NCI-H460 (cell line): ENCODE results near the gene TARBP1. TPM values are rescaled to one million over a fixed set of nuclear protein-coding genes. Genes with fewer than 3 reads are reported as not detected.
"Not testable (repeated sequence)": the region's sequence is repeated elsewhere in the genome, so short reads cannot be mapped to it uniquely, and the experiment has no call there.

ENCODE experiments used
- DNase-seq: peaks from one replicate; pipeline ENCODE4 v3.0.0-alpha.2; 2016; ENCODE audit warnings: low read depth; ENCODE audit errors: extremely low read depth
- total RNA-seq: library from RNA; depleted of rRNA; stranded (reverse); fragments of >200 nt; shearing (Covaris generic); gene quantifications from 2 replicates; pipeline ENCODE4 v1.2.3, GENCODE V29; 2014

The TARBP1 gene
- total RNA-seq, 1 experiment from 2014 or later: 117 TPM

DNA sequence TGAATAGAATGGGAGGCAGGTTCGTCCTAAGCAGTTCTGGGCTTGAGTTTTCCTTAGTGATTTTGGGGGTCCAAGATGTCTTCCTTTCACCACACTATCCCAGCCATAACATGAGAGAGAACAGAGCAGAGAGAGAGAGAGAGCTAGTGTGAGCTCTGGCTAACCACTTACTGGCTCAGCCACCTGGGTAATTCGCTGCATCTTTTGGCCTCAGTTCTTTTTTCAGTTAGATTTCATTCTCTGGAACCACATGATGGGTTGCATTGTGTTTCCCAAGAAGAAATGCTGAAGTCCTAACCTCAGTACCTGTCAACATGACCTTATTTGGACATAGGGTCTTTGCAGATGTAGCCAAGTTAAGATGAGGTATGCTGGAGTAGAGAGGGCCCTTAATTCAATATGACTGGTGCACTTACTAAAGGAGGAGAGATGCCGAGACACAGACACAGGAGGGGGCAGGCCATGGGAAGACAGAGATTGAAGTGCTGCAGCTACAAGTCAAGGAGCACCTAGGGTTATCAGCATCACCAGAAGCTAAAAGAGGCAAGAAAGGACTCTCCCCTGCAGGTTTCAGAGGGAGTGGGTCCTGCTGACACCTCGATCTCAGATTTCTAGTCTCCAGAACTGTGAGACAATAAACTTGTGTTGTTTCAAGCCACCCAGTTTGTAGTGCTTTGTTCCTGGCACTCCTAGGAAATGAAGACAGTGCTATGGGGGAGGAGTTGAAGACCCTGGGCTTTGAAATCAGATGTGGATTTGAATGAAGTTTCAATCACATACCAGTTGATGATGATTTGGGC lies 26.2 kb upstream of the TARBP1 start:
- DNase-seq: no peak

DNA sequence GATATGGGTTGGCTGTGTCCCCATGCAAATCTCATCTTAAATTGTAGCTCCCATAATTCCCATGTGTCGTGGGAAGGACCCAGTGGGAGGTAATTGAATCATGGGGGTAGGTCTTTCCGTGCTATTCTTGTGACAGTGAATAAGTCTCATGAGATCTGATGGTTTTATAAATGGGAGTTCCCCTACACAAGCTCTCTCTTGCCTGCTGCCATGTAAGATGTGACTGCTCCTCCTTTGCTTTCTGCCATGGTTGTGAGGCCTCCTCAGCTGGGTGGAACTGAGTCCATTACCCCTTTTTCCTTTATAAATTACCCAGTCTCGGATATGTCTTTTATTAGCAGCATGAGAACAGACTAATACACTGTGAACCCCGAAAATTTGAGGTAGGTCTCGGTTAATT lies 25.3 kb upstream of the TARBP1 start:
- not testable (repeated sequence) for DNase-seq

DNA sequence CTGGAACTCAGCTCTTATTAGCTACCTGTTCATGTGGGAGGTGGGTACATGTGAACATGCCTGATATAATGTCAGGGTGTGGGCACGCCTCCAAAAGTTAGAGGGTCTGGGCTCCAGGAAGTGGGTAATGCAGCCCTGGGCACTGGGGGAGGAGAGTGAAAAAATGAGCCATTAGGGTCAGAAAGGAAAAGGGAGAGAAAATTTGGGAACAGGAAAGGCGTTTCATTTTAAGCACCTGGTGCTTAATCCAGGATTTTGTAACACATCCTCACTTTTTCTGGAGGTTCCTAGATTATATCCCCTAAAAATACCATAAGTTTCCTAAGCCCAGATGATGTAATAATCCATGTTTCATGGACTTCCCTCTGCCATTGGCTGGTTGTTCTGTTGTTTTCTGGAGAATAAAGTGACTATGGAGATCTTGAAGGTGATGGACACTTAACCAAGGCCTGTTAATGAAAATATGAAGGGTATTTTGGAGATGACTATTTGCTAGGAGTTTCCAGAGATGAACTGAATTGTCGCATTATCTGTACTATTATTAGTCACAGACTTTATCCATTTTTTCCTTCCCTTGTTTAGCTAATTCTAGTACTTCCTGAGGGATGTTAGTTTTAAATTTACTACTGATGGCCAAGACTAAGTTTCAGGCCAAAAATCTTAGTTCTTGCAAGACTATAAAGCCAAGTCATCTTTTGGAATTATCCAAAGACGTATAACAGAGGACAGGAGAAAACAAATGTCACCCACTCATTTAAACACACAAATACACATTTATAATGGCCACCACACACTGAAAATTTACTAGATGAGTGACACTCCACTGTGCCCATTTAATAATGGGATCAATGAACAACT lies 24.4 kb upstream of the TARBP1 start:
- DNase-seq: no peak

DNA sequence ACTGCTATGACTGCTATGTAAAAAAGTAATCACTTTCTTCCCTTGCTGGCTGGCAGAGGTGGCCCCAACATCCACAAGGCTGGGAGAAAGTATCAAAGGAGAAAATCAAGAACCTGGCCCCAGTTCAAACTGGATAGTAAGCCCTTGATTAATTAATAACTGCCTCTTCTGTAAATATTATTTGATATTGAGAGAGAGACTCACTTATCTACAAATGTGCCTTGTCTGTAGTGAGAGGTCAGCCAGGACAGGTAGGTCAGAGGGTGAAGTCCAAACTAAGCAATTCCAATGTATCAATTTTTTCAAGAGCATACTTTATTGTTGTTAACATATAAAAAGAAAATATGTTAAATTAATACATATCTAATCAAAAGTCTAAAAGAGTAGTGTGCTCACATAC lies 23.8 kb upstream of the TARBP1 start:
- no peak for DNase-seq

DNA sequence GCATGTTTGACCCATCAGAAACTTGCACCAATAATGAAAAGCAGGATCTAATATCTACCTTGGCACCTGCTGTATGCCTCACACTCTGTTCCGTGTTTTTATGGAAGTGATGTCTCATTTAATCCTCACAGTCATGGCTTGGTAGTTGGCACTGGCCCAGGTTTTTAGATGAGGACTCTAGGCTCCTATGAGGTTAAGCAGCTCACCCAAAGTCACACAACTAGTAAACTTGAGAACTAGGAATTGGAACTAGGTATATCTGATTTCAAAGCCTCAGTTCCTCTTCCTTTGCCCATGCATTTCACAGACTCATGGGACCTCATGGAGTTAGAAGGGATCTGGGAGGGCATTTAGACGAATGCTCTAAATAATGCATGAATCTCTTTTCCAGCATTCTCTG lies 21.3 kb upstream of the TARBP1 start:
- no peak for DNase-seq

DNA sequence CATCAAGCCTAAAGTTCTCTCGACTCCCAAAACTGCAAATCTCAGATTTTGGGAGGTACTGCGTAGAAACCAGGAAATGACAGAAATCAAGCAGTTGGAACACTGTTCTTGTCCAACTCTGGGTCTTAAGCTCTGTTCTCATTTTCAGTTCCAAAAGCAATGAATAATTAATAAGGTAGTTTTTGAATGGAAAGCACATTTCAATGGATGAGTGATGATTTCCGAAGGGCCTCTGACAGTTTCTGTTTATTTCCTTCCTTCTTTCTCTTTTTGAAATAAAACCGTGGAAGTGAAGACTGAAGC lies 20.9 kb upstream of the TARBP1 start:
- no peak for DNase-seq

DNA sequence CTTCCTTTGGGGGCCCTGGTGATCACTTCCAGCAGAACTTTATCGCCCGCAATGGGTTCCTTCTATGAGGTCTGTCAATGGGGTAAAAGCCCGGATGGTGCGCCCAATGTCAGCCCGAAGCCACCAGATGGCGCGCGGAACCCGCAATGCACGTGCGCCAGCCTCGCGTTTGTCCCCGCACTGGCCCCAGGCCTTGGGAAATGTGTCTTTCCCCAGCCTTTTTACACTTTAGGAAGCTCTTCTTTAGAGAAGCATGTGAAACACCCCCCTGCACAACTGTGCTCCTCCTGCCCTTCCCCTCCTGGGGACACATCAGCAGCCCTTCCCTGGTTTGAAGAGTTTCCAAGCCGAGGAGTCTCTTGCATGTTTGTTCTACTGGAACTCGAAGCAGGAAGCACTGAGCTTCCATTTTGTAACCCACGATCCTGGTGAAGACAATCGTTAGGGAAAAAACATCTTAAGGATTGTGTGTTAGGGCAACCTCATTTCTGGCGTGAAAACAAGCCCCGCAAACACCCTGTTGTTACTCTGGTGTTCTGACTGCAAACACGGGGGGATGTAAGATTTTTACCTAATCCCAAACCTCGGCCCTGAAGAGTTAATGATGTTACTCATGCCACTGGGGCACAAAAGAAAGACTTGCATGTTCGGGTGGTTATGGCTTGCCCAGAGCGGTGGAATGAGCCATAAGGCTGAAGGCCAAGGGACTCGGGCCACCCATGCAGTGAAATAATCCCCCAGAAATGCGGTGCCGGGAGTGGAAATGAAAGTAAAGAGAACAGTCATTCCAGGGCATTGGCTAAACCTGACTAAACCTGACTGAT lies 20.4 kb upstream of the TARBP1 start:
- DNase-seq: peak; percentile 87

DNA sequence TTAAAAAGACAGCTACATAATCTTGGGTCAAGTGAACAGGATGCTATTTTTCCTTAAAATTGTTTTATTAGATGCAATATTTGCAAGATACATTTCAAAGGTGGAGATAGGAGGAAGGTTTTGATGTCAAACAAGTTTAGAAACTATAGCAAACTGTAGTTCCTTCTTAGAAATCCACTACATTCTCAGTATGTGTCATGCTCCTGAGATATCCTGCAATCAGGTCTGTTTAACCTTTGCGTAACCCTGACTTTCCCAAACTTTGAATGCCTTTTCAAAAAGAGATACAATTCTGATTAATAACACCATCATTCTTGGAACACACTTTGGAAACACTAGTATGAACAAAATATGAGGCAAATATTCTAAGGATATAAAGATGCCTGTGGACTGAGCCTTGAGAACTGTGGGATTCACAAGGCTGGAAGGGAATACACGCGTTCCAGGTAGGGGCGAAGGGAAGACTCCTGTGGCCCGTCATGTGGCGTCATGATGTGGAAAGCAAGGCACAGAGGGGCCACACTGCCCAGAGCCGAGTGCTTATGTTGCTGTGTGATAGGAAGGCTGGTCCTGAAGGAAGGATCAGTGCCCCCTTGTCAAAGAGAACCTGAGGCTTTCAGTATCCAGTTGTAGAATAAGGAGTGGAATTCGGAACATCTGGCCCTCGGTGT lies 19.6 kb upstream of the TARBP1 start:
- DNase-seq: no peak

DNA sequence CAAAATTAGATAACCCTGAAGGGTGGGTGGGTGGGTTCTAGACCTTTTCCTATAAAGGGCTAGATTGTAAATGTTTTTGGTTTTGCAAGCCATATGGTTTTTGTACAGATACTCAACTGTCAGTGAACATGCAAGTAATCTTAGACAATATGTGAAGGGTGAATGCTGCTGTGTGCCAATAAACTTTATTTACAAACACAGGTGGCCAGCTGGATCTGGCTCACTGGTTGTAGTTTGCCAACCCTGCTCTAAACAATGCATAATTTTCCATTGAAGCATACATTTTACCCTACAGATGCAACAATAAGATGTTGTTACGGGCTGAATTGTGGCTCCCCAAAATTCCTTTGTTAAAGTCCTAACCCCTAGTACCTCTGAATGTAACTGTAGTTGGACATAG lies 18.6 kb upstream of the TARBP1 start:
- DNase-seq: no peak

DNA sequence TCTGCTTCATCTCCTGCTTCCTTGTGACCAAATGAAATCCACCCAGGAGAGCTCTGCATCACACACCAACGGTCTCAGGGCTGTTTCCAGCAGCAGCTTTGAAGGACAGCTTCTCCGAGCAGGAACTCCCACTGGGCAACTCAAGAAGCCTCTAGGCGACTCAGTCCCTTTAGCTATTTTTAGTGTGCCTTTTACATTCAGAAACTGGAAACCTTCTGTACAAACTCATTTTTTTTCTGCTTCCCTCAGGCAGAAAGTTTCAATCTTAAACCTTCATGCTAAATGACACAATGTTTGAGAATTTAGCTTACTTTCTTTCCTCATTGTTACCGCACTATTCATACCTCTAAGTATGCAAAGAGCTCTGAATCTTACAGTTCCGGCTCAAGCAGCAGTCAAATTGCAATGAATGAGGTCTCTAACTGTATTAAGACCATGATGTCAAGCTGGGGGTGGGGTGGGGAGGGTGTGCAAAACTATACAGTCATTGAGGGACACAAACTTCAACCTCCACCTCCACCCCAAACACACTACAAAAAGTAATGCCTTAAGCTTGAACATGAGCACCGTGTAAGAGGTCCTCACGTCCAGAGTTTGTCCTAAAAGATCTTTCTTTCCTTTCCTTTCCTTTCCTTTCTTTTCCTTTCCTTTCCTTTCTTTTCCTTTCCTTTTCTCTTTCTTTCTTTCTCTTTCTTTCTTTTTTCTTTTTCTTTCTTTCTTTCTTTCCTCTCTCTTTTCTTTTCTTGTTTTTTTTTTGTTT lies 16.4 kb upstream of the TARBP1 start:
- DNase-seq: no peak

DNA sequence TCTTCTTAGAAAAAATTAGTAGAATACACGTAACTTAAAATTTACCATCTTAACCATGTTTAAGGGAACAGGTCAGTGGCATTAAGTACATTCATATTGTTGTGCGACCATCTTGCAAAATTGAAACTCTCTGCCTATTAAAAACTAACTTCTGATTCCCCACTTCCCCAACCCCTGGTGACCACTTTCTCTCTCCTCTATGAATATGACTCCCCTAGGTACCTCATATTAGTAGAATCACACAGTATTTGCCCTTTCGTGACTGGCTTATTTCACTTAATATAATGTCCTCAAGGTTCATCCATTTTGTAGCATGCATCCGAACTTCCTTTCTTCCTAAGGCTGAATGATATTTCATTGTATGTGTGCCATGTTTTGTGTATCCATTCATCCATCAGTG lies 15.1 kb upstream of the TARBP1 start:
- no peak for DNase-seq

DNA sequence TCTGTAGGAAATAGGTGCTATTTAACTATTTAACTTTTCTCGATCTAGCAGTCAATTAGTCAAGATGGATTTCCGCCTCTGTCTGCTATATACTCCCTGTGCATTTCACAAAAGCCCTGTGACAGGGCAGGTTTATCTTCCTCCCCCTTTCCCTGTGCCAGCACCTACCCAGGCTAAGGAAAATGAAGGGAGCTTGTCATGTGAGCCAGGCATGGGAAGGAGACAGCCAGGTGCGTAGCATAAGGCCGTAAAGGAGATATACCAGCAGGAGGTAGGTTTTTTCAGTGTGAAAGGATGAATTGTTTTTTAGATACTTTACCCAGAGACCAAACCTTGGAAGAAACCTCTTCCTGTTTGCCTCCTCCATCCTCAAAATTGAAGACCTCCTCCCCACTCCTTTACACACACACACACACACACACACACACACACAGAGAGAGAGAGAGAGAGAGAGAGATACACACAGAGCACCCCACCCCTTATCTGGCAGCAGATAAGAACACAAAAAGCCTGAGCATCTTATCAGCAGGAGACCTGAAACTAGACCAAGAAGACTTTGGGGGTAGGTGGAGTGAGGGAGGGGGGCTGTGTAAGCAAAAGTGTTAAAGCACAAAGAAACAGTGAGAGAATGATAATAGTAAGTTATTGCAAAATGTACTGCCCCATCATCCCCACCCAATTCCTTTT lies 12.0 kb upstream of the TARBP1 start:
- no peak for DNase-seq

DNA sequence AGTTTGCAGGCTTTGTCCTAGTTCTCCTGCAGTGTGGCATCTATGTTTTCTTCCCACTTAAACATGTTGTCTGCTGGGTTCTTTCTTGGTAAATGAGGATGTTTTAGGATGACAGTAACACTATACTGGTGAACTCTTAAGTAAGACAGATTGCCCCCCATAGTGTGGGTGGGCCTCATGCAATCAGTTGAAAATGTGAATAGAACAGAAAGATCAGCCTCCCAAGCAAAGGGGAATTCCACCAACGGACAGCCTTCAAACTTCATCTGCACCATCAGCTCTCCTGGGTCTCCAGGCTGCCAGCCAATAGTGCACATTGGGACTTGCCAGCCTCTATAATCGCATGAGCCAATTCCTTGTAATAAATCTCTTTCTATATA lies 10.7 kb upstream of the TARBP1 start:
- no peak for DNase-seq

DNA sequence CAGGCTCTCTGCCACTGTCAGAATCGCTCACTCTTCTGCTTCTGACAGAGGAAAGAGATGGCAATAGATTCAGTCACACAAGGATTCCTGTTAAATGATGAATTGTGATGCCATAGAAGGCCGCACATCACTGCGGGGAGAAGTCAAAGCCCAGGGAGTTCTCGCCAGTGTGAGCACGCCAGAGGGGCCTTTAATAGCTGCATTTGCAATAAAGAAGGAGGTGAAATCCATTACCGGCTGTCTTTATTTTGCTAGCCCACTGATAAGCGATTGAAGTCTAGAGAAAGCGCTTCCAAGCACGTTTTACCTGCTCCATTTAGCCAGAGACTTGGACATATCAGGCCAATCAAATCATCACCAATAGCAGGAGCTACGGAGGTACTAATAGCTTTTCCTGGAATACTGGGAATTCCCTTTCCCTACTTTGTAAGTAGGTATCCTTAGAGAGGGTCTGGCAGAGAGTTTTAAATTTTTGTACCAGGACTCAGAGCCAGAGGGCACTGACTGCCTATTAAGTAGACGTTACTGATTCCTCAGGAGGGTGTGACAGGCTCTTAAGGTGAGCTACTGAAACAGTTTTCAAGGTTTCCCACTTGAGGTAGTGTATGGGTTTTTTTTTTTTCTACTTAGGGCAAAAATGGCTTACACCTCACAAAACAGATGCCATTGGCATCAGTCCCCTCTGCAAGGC lies 10.2 kb upstream of the TARBP1 start:
- no peak for DNase-seq

DNA sequence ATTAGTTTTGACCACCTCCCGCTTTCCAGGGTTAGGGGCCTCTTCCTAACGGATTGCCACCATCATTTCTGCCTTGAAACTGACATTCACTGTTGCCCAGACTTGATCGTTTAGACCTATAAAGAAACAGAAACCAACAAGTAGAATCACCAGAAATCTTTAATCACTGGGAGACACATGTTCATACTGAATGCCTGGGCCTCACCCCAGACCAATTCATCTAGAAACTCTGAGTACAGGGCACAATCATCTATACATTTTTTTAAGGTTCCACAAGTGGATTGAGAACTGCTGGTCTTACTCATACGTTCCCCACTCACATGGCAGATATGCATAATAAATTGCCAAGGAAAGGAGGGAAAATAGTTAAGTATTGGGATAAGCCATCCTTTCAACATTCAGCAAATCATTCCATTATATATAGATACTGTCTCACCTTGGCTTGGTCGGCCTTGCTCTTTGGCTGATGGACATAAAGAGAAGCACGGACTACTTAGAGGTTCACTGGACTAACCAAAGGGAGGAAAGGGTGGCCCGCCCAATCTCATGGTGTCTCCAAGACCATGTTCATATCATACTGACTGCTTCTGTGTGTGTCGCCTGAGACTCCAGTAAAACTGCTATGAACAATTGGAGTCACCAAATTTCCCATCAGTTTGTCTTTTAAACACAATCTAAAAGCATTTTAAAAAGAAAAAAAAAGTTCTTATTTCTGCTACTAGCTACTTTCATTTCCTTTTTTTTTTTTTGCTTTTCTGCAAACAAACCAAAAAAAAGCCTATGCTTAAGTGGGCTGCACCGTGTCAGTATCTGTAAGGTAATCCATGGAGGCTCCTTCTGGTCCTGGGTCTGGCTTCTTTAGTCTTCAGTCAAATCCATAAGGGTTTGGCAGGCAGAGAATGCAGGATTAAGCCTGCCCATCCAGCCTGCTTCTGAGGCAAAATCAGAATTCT lies 9.4 kb upstream of the TARBP1 start:
- DNase-seq: no peak

DNA sequence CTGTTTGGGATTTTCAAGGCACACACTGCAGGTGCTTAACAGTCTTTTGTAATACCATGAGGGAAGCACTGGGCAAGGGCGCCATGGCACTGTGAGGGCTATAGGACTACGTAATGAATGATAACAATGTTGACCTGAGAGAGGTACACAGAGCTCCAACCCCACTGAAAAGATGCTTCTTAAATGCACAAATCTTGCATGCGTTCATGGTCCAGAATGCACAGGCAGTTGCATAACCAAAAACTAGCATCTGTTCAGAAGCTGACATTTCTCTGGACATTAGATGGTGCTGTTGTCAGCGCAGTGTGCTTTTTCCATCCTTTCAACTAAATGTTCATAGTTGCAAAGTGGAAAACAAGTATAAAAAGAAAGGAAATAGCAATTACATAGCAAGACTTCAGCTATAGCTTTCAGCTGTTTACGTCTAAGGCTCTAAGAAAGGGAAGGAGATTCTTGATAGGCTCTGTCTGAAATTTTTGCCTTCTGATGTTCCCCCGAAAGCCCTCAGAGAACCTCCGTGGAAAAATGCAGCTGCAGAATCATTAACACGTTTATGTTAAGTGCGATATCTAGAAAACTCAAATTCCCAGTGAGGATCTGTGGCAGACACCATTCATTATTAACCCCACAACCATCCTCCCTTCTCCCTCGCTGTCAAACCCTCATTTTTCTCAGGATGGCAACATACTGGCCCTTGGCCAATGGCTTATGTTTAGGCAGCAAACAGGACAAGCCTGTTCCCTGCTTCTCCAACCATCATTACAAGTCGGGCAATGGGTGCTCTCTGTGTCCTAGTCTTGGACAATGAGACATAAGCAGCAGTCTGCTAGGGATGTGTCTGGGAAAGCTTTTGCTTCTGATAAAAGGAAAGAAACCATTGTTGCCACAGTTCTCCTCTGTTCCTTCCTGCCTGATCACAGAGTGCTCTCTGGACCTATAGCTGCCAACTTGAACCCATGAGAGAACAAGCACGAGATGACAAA lies 8.2 kb upstream of the TARBP1 start:
- DNase-seq: peak; percentile 59
